ENCODE data around the gene LAX1.

- TF ChIP-seq SUZ12 (IDR thresholded peaks at IDR 0.05; ENCODE audit: extremely low read depth, insufficient read depth, insufficient read length) (no peak), YY1 (IDR thresholded peaks at IDR 0.05; ENCODE audit: insufficient read depth, insufficient read length) (no peak), ZNF274 (IDR thresholded peaks at IDR 0.05; ENCODE audit: low read depth, low read length) (no peak)
These were observed 53.4 kb downstream of the LAX1 start for GRCh38 chr1:203818399-203818798.

Data from NT2/D1 (cell line).